AG09309 (cell line): ENCODE results near the gene TMEM269.

Experiments used
- DNase-seq: peaks from one replicate; pipeline ENCODE4 v3.0.0-alpha.2; 2010; ENCODE audit warnings: low read depth
- H3K4me3 ChIP-seq: 2 replicates; pipeline ENCODE4 v1.5.1; 2011; ENCODE audit warnings: mild to moderate bottlenecking, low read depth, low read length, moderate library complexity; ENCODE audit not compliant: control insufficient read depth
- TF ChIP-seq, protein P1 (sequence below): IDR thresholded peaks from 2 replicates; pipeline ENCODE4 v1.5.1; 2011; ENCODE audit warnings: mild to moderate bottlenecking, low read depth, low read length, inconsistent platforms; ENCODE audit not compliant: insufficient read depth, control insufficient read depth; ENCODE audit errors: missing control alignments

Gene TMEM269

DNA sequence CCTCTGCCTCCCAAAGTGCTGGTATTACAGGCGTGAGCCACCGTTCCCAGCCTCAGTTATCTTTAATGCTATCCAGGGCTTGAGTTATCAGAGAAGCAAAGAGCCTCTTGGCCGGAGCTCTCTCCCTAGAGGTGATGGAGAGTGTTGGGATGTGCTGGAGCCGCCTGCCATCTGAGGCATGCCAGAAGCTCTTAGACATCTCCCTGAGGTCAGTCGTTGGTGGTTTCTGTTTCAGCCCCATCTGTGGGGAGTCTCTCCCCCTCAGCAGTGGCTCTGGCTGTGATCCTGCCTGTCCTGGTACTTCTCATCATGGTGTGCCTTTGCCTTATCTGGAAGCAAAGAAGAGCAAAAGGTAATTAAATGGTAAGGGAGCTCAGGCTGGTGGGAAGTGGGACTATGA is 50.0 kb downstream of the TMEM269 start:
- no peak for DNase-seq
- no peak overlapping the region for H3K4me3 ChIP-seq
- TF ChIP-seq, protein P1, sequence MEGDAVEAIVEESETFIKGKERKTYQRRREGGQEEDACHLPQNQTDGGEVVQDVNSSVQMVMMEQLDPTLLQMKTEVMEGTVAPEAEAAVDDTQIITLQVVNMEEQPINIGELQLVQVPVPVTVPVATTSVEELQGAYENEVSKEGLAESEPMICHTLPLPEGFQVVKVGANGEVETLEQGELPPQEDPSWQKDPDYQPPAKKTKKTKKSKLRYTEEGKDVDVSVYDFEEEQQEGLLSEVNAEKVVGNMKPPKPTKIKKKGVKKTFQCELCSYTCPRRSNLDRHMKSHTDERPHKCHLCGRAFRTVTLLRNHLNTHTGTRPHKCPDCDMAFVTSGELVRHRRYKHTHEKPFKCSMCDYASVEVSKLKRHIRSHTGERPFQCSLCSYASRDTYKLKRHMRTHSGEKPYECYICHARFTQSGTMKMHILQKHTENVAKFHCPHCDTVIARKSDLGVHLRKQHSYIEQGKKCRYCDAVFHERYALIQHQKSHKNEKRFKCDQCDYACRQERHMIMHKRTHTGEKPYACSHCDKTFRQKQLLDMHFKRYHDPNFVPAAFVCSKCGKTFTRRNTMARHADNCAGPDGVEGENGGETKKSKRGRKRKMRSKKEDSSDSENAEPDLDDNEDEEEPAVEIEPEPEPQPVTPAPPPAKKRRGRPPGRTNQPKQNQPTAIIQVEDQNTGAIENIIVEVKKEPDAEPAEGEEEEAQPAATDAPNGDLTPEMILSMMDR, result no peak

- TF ChIP-seq, protein P1, result no peak
- H3K4me3 ChIP-seq, result no peak overlapping the region
- DNase-seq, result no peak
Observed at GRCh38 chr1:42835422-42835821, 50.6 kb downstream of the TMEM269 start.

DNA sequence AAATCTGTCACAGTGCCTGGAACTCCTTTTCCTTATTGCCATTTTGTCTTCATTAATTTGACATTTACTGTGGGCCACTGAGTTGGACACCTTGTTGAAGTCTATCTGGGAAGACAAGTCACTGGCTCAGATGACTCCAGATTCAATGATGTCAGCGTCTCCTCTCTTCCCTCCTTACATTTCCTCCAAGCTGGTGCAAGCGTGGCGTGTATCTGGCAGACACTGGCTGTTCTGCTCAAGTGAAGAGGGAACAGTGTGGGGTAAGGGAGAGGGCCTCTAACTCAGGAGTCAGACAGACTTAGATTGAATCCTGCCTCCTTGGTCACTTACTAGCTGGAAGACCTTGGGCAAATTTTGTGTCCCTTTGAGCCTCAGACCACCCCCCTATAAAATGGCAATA is 52.9 kb downstream of the TMEM269 start:
- TF ChIP-seq, protein P1, result no peak
- H3K4me3 ChIP-seq, result no peak overlapping the region
- DNase-seq, result no peak

GRCh38 chr1:42838482-42839190 is 53.8 kb downstream of the TMEM269 start:
- TF ChIP-seq, protein P1, result no peak
- H3K4me3 ChIP-seq, result no peak overlapping the region

GRCh38 chr1:42841010-42841409 is 56.2 kb downstream of the TMEM269 start:
- TF ChIP-seq, protein P1, result no peak
- no peak for DNase-seq

More at GRCh38 chr1:42838482-42839190, 53.8 kb downstream of the TMEM269 start:
- DNase-seq, result no peak

GRCh38 chr1:42841440-42842147 is 56.8 kb downstream of the TMEM269 start:
- TF ChIP-seq, protein P1, result no peak
- DNase-seq, result no peak
- H3K4me3 ChIP-seq, result no peak overlapping the region

More at GRCh38 chr1:42841010-42841409, 56.2 kb downstream of the TMEM269 start:
- no peak overlapping the region for H3K4me3 ChIP-seq
